Measurements from ENCODE around the gene KAZALD1. TPM values are rescaled to one million over a fixed set of nuclear protein-coding genes. Genes with fewer than 3 reads are reported as not detected.

Gene KAZALD1
- total and polyA plus RNA-seq, 10 of the 15 experiments (the other 5 are each of a cell fraction or from before 2014, with no cell fraction given) = 0.10 to 4.3 (median 1.9) TPM

GRCh38 chr10:101030496-101031127 lies 31.2 kb upstream of the KAZALD1 start:
- DNase-seq (ENCODE audit: low read depth, low spot score) (no peak), FAIRE-seq (no peak), ATAC-seq (no peak)
- no TSS peak for BruUV-seq (replicated peaks)
- Histone ChIP-seq H3K27me3 (replicated peaks in 1 of 2; ENCODE audit: control insufficient read depth in 2 of 2, insufficient read depth in 2 of 2, low read length in 1 of 2) (peaks cover 5 to 9% of the 10 kb centered on the region in 2 experiments), H3K4me3 (peak overlapping the region; percentile 64; the same call in 1 of the 2 replicates), H3K4me2 (ENCODE audit: control insufficient read depth, insufficient read depth) (peak overlapping the region; percentile 95), H3K9me3 (replicated peaks; ENCODE audit: control insufficient read depth, insufficient read depth, low read length) (no peaks in the 10 kb centered on the region), H3K9ac (ENCODE audit: control insufficient read depth, insufficient read depth, low read length) (no peak overlapping the region), H3K4me1 (ENCODE audit: control insufficient read depth, insufficient read depth, low read length) (peaks cover 21% of the 10 kb centered on the region), H4K20me1 (ENCODE audit: control insufficient read depth, insufficient read depth) (no peaks in the 10 kb centered on the region), H2AFZ (ENCODE audit: control insufficient read depth, low read depth, low read length) (peak overlapping the region; percentile 91), H3K27ac (ENCODE audit: control insufficient read depth, insufficient read depth) (no peak overlapping the region), H3K79me2 (ENCODE audit: control insufficient read depth, insufficient read depth, low read length) (no peaks in the 10 kb centered on the region), H3K36me3 (ENCODE audit: control insufficient read depth in 2 of 2, insufficient read depth in 2 of 2, low read length in 1 of 2) (no peaks in the 10 kb centered on the region)
- 23% methylated on average over 25 of the region's 25 CpGs for WGBS (ENCODE audit: insufficient coverage, insufficient replicate concordance, low lambda C conversion rate, missing lambda C conversion rate)
- in situ Hi-C loops (cut with MboI) = no loop called here
- ChIA-PET RAD21 (ENCODE audit: unreplicated experiment) (interaction anchor here (1.0 to 2.3 kb wide), 8 partner anchors 11 to 65 kb away, joined by 3 to 13 read pairs (median 4); no protein-coding TSS in a partner anchor), SMC1A (ENCODE audit: uncharacterized antibody, unreplicated experiment) (interaction anchor here (0.7 to 4.3 kb wide), 5 partner anchors 11 to 540 kb away, joined by 3 to 24 read pairs (median 3); no protein-coding TSS in a partner anchor), CTCF (interaction anchor here (0.5 to 6.5 kb wide), 14 partner anchors 9 to 124 kb away, joined by 3 to 86 read pairs (median 6); partner anchors contain the start of genes KAZALD1 and LZTS2), POLR2A (interaction anchor here (0.6 to 1.7 kb wide), 6 partner anchors 12 to 558 kb away, joined by 3 to 8 read pairs (median 4); partner anchors contain the start of genes DPCD, KAZALD1 and POLL)
- intact Hi-C loops (cut with micrococcal nuclease; ENCODE audit: unreplicated experiment) = loop anchor here (5.0 kb wide), 1 partner anchor 37 kb away; no protein-coding TSS in a partner anchor
- TF ChIP-seq ZNF687 (IDR thresholded peaks at IDR 0.05) (no peak), JUNB (IDR thresholded peaks at IDR 0.05) (no peak), SMARCA5 (IDR thresholded peaks at IDR 0.05) (no peak), SKIL (IDR thresholded peaks at IDR 0.05; ENCODE audit: low read depth, poor library complexity, severe bottlenecking) (no peak), CBX5 (IDR thresholded peaks at IDR 0.05; ENCODE audit: low read depth) (no peak), CREB1 (IDR thresholded peaks at IDR 0.05; ENCODE audit: low read depth) (no peak), POU2F2 (IDR thresholded peaks at IDR 0.05; ENCODE audit: borderline replicate concordance, low read depth, low read length) (no peak), PAX5 (IDR thresholded peaks at IDR 0.05; ENCODE audit: borderline replicate concordance, low read depth, low read length) (no peak), NFXL1 (IDR thresholded peaks at IDR 0.05; ENCODE audit: borderline replicate concordance) (no peak), MEF2A (IDR thresholded peaks at IDR 0.05; ENCODE audit: insufficient read depth, low read depth, low read length) (no peak), RAD51 (IDR thresholded peaks at IDR 0.05) (no peak)
- TF ChIP-seq, protein P1, sequence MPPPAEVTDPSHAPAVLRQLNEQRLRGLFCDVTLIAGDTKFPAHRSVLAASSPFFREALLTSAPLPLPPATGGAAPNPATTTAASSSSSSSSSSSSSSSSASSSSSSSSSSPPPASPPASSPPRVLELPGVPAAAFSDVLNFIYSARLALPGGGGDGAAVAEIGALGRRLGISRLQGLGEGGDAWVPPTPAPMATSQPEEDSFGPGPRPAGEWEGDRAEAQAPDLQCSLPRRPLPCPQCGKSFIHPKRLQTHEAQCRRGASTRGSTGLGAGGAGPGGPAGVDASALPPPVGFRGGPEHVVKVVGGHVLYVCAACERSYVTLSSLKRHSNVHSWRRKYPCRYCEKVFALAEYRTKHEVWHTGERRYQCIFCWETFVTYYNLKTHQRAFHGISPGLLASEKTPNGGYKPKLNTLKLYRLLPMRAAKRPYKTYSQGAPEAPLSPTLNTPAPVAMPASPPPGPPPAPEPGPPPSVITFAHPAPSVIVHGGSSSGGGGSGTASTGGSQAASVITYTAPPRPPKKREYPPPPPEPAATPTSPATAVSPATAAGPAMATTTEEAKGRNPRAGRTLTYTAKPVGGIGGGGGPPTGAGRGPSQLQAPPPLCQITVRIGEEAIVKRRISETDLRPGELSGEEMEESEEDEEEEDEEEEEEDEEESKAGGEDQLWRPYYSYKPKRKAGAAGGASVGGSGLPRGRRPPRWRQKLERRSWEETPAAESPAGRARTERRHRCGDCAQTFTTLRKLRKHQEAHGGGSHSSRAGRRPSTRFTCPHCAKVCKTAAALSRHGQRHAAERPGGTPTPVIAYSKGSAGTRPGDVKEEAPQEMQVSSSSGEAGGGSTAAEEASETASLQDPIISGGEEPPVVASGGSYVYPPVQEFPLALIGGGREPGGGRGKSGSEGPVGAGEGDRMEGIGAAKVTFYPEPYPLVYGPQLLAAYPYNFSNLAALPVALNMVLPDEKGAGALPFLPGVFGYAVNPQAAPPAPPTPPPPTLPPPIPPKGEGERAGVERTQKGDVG (CRISPR knock-in tag; IDR thresholded peaks at IDR 0.05) = no peak

Data from GM12878 (cell line).